SIG-M5 treated with dmso at 0.1 percent for 504 hours (cell line): ENCODE results near the gene SLITRK3.
A peak's percentile ranks its signal among the peaks of the same experiment; 100 is the strongest.
"Not testable (repeated sequence)": the region's sequence is repeated elsewhere in the genome, so short reads cannot be mapped to it uniquely, and the experiment has no call there.

Source experiments
- DNase-seq: peaks from one replicate; lab custom pipeline; 2025; ENCODE audit not compliant: unreplicated experiment; lab: John Stamatoyannopoulos, UW

The SLITRK3 gene

GRCh38 chr3:165192610-165193192 is 3.5 kb downstream of the SLITRK3 start:
- no peak for DNase-seq

- no peak for DNase-seq
Measured at GRCh38 chr3:165191491-165191890, 4.7 kb downstream of the SLITRK3 start.

- no peak for DNase-seq
Measured at GRCh38 chr3:165188452-165188851, 7.7 kb downstream of the SLITRK3 start.

- DNase-seq = peak; percentile 80
Measured at GRCh38 chr3:165185707-165186327, 10.4 kb downstream of the SLITRK3 start.

GRCh38 chr3:165181556-165181955 is 14.6 kb downstream of the SLITRK3 start:
- DNase-seq = no peak

GRCh38 chr3:165170236-165170635 is 25.9 kb downstream of the SLITRK3 start:
- no peak for DNase-seq

GRCh38 chr3:165169368-165169767 is 26.8 kb downstream of the SLITRK3 start:
- no peak for DNase-seq

- DNase-seq = no peak
Measured at GRCh38 chr3:165162883-165163282, 33.3 kb downstream of the SLITRK3 start.

GRCh38 chr3:165159760-165160421 is 36.3 kb downstream of the SLITRK3 start:
- no peak for DNase-seq

GRCh38 chr3:165158011-165158410 is 38.2 kb downstream of the SLITRK3 start:
- no peak for DNase-seq

- DNase-seq = no peak
Measured at GRCh38 chr3:165156757-165157420, 39.3 kb downstream of the SLITRK3 start.

GRCh38 chr3:165148876-165149441 is 47.2 kb downstream of the SLITRK3 start:
- DNase-seq = no peak

- no peak for DNase-seq
Measured at GRCh38 chr3:165144271-165144670, 51.9 kb downstream of the SLITRK3 start.

- not testable (repeated sequence) for DNase-seq
Measured at GRCh38 chr3:165139918-165140317, 56.3 kb downstream of the SLITRK3 start.
